Astrocyte (in vitro differentiated cells and primary cell): ENCODE data around the gene C15orf62.

Experiments used
- CTCF ChIP-seq: IDR thresholded peaks from 2 replicates; pipeline ENCODE4 v1.5.1; 2011; ENCODE audit warnings: low read depth, mild to moderate bottlenecking, inconsistent platforms, low read length, moderate library complexity; ENCODE audit not compliant: insufficient read depth
- EZH2 ChIP-seq: IDR thresholded peaks from 2 replicates; pipeline ENCODE4 v1.6.1; 2012; ENCODE audit warnings: mild to moderate bottlenecking, low read length, inconsistent platforms; ENCODE audit not compliant: insufficient read depth

GRCh38 chr15:40722354-40722753, 47.4 kb upstream of the C15orf62 start:
- TF ChIP-seq CTCF (no peak), EZH2 (no peak)
